Smooth muscle cell of the pulmonary artery (primary cell): ENCODE data around the gene F2RL2. TPM values are rescaled to one million over a fixed set of nuclear protein-coding genes. Genes with fewer than 3 reads are reported as not detected.

Experiments used
- total RNA-seq: library from RNA; depleted of rRNA; stranded (reverse); fragments of >200 nt; gene quantifications from 2 replicates; pipeline ENCODE4 v1.2.3, GENCODE V29; 2014

Gene F2RL2, protein sequence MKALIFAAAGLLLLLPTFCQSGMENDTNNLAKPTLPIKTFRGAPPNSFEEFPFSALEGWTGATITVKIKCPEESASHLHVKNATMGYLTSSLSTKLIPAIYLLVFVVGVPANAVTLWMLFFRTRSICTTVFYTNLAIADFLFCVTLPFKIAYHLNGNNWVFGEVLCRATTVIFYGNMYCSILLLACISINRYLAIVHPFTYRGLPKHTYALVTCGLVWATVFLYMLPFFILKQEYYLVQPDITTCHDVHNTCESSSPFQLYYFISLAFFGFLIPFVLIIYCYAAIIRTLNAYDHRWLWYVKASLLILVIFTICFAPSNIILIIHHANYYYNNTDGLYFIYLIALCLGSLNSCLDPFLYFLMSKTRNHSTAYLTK
- total RNA-seq, result 19.8 and 34.1 TPM in 2 replicates

DNA sequence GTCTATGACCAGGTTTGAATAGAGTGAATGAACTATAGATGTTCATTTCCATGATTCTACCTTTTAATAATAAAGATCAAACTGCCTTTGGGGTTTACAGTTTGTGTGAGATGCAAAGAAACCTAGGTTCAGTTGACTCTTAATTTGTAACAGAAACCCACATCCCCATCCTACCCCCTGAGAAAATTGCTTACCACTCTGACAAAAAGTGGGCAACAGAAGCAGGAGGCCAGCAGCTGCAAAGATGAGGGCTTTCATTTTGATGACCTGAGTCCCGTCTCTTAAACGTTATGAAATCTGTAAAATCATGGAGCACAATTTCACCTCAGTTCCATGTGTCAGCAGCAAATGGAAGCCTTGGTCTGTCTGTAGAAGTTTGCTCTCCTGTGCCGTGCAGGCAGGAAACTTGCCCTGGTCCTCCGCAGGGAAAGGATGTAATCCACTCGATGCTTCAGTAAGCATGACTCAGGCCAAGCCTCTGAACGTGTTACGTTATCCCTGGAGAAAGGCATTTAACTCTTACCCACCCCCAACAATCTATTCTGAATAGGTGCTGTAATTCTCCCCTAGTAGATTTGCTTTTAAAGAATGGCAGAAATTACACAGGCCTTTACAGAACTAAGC lies at the start of gene F2RL2:
F2RL2 (minus strand) TSS at position 431 of the 624 bp plus-strand sequence; CDS start at position 258, 173 bp downstream.

Other genes with a start within 250 kb of the F2RL2 start
- gene IQGAP2, start 220.1 kb downstream of the F2RL2 start, total RNA-seq, result 2.2 and 4.0 TPM in 2 replicates
- 341 and 514 TPM in 2 replicates for gene F2R, start 92.7 kb upstream of the F2RL2 start, total RNA-seq
- 39.7 and 121 TPM in 2 replicates for gene F2RL1, start 195.6 kb upstream of the F2RL2 start, total RNA-seq
- gene S100Z, start 226.6 kb upstream of the F2RL2 start, total RNA-seq, result not detected in 2 replicates